Activated T-helper 1 cell treated with Interleukin-2 at 50 U/mL for 16 hours (primary cell): ENCODE data around the gene STAC2.

Experiments used
- DNase-seq: peaks from one replicate; pipeline ENCODE4 v3.0.0-alpha.2; 2020; ENCODE audit warnings: low read depth

Gene STAC2

GRCh38 chr17:39209317-39210092 is 16.2 kb downstream of the STAC2 start:
- DNase-seq, result peak; percentile 48

- DNase-seq, result no peak
Measured at GRCh38 chr17:39208893-39209292, 16.9 kb downstream of the STAC2 start.

GRCh38 chr17:39208136-39208535 is 17.6 kb downstream of the STAC2 start:
- no peak for DNase-seq

GRCh38 chr17:39205112-39205526 is 20.6 kb downstream of the STAC2 start:
- no peak for DNase-seq

- DNase-seq, result no peak
Measured at GRCh38 chr17:39204245-39204644, 21.5 kb downstream of the STAC2 start.

- DNase-seq, result no peak
Measured at GRCh38 chr17:39200957-39201510, 24.7 kb downstream of the STAC2 start.

- peak; percentile 69 for DNase-seq
Measured at GRCh38 chr17:39200070-39200879, 25.5 kb downstream of the STAC2 start, which contains the start of gene RPL19. Gene RPL19, plus strand, starts transcription at chr17:39200283. Its CDS starts 62 bp downstream, at chr17:39200345.

- peak; percentile 75 for DNase-seq
Measured at GRCh38 chr17:39199820-39200069, 26.0 kb downstream of the STAC2 start.

- no peak for DNase-seq
Measured at GRCh38 chr17:39198186-39198566, 27.6 kb downstream of the STAC2 start.

GRCh38 chr17:39197380-39198185 is 28.2 kb downstream of the STAC2 start, which contains the start of gene CACNB1:
Gene CACNB1, minus strand, starts transcription at chr17:39197669. Its CDS starts 174 bp downstream, at chr17:39197495.
- peak; percentile 50 for DNase-seq

GRCh38 chr17:39196808-39197291 is 28.9 kb downstream of the STAC2 start:
- DNase-seq, result no peak

- no peak for DNase-seq
Measured at GRCh38 chr17:39196241-39196807, 29.4 kb downstream of the STAC2 start.

- DNase-seq, result no peak
Measured at GRCh38 chr17:39195568-39196160, 30.1 kb downstream of the STAC2 start.

- DNase-seq, result no peak
Measured at GRCh38 chr17:39194985-39195524, 30.7 kb downstream of the STAC2 start.

GRCh38 chr17:39194089-39194984 is 31.4 kb downstream of the STAC2 start:
- no peak for DNase-seq

- no peak for DNase-seq
Measured at GRCh38 chr17:39193346-39193745, 32.4 kb downstream of the STAC2 start.

GRCh38 chr17:39192901-39193300 is 32.8 kb downstream of the STAC2 start:
- no peak for DNase-seq

GRCh38 chr17:39191750-39192510 is 33.8 kb downstream of the STAC2 start:
- DNase-seq, result no peak
